GM08714 (cell line): Measurements from ENCODE around the gene KRTAP5-1.

Experiments
- H3K4me3 ChIP-seq: fragments of 200-500 bp; sonication (Bioruptor generic); 2 replicates; pipeline ENCODE4 v1.5.1; 2014; ENCODE audit warnings: mild to moderate bottlenecking, low read length, inconsistent platforms
- ZNF274 ChIP-seq: IDR thresholded peaks from 2 replicates; pipeline ENCODE4 v1.6.1; 2012; ENCODE audit warnings: mild to moderate bottlenecking, low read depth, low read length

Gene KRTAP5-1

GRCh38 chr11:1554981-1555712 is 29.9 kb downstream of the KRTAP5-1 start:
- no peak for TF ChIP-seq ZNF274
- no peak overlapping the region for H3K4me3 ChIP-seq

- no peak overlapping the region for H3K4me3 ChIP-seq
- TF ChIP-seq ZNF274, result no peak
Observed at GRCh38 chr11:1553808-1554594, 31.1 kb downstream of the KRTAP5-1 start.

- no peak for TF ChIP-seq ZNF274
- no peak overlapping the region for H3K4me3 ChIP-seq
Observed at GRCh38 chr11:1549338-1550330, 35.4 kb downstream of the KRTAP5-1 start.

GRCh38 chr11:1548221-1549070 is 36.6 kb downstream of the KRTAP5-1 start:
- TF ChIP-seq ZNF274, result no peak
- H3K4me3 ChIP-seq, result no peak overlapping the region

- no peak overlapping the region for H3K4me3 ChIP-seq
- no peak for TF ChIP-seq ZNF274
Observed at GRCh38 chr11:1547467-1548098, 37.5 kb downstream of the KRTAP5-1 start.

- no peak overlapping the region for H3K4me3 ChIP-seq
- no peak for TF ChIP-seq ZNF274
Observed at GRCh38 chr11:1546536-1547466, 38.3 kb downstream of the KRTAP5-1 start.

GRCh38 chr11:1546077-1546535 is 39.0 kb downstream of the KRTAP5-1 start:
- TF ChIP-seq ZNF274, result no peak
- H3K4me3 ChIP-seq, result no peak overlapping the region

GRCh38 chr11:1545432-1545831 is 39.7 kb downstream of the KRTAP5-1 start:
- no peak overlapping the region for H3K4me3 ChIP-seq
- TF ChIP-seq ZNF274, result no peak

- no peak for TF ChIP-seq ZNF274
- H3K4me3 ChIP-seq, result no peak overlapping the region
Observed at GRCh38 chr11:1544536-1544935, 40.5 kb downstream of the KRTAP5-1 start.

- TF ChIP-seq ZNF274, result no peak
- no peak overlapping the region for H3K4me3 ChIP-seq
Observed at GRCh38 chr11:1543606-1544263, 41.3 kb downstream of the KRTAP5-1 start.

- TF ChIP-seq ZNF274, result no peak
- no peak overlapping the region for H3K4me3 ChIP-seq
Observed at GRCh38 chr11:1542267-1542666, 42.8 kb downstream of the KRTAP5-1 start.
